Small intestine (tissue), 7 donors: ENCODE data around the gene BLOC1S6. TPM values are rescaled to one million over a fixed set of nuclear protein-coding genes. Genes with fewer than 3 reads are reported as not detected.
A peak's percentile ranks its signal among the peaks of the same experiment; 100 is the strongest.

Source experiments
- DNase-seq, 2 donors: peaks; one replicate each; pipeline versions ENCODE4 v3.0.0 to v3.0.0-alpha.2; 2013
- FAIRE-seq: peaks from 2 replicates; lab custom pipeline; 2012; peaks lifted over from hg19 to GRCh38; lab: Jason Lieb, UNC
- H3K27ac ChIP-seq, 3 donors: one replicate each; pipeline ENCODE4 v1.5.1; 2013; ENCODE audit warnings: low read length in 2 of 3, mild to moderate bottlenecking in 2 of 3, control low read depth in 1 of 3, inconsistent platforms in 1 of 3, low read depth in 1 of 3, moderate library complexity in 1 of 3
- H3K27me3 ChIP-seq, 3 donors: one replicate each; pipeline ENCODE4 v1.6.1; 2013; ENCODE audit warnings: low read length in 3 of 3, inconsistent platforms in 1 of 3; ENCODE audit not compliant: control insufficient read depth in 3 of 3, insufficient read depth in 3 of 3
- H3K36me3 ChIP-seq, 3 donors: one replicate each; pipeline ENCODE4 v1.6.1; 2013; ENCODE audit warnings: low read length in 3 of 3, inconsistent platforms in 1 of 3, low read depth in 1 of 3, mild to moderate bottlenecking in 1 of 3, moderate library complexity in 1 of 3; ENCODE audit not compliant: control insufficient read depth in 3 of 3, insufficient read depth in 2 of 3
- H3K4me1 ChIP-seq, 3 donors: one replicate each; pipeline ENCODE4 v1.6.1; 2013; ENCODE audit warnings: low read length in 2 of 3, inconsistent platforms in 1 of 3, low read depth in 1 of 3, mild to moderate bottlenecking in 1 of 3, moderate library complexity in 1 of 3; ENCODE audit not compliant: control insufficient read depth in 3 of 3, insufficient read depth in 2 of 3
- H3K4me3 ChIP-seq, 3 donors: one replicate each; pipeline ENCODE4 v1.5.1; 2013; ENCODE audit warnings: low read length in 3 of 3, control low read depth in 1 of 3, inconsistent platforms in 1 of 3, low read depth in 1 of 3, mild to moderate bottlenecking in 1 of 3, moderate library complexity in 1 of 3
- H3K9me3 ChIP-seq, 2 donors: one replicate each; pipeline ENCODE4 v1.6.1; 2013; ENCODE audit warnings: low read depth in 1 of 2, low read length in 1 of 2; ENCODE audit not compliant: control insufficient read depth in 2 of 2, insufficient read depth in 1 of 2
- WGBS, 3 donors: extraction: QIAGEN DNeasy Blood & Tissue Kit; methylation state at CpG; one replicate each; pipeline ENCODE4 v1.1.7; 2013; 5-methylcytosine and 5-hydroxymethylcytosine counted together
- polyA plus RNA-seq, 4 donors: library from polyadenylated mRNA; stranded (reverse) in 3 of 4; unstranded in 1 of 4; fragments of 200-250 nt in 3 of 4; fragments of 120-200 nt in 1 of 4; gene quantifications; one replicate each; pipeline versions ENCODE4 v1.2.1 to v1.2.3, GENCODE V29; 2013
- donor health status: healthy with polysubstance abuse.
- donor health status: control.
- donor health status: control.
- donor health status: Bipolar disorder and iron deficiency.
- donor health status: healthy.

Gene BLOC1S6
- polyA plus RNA-seq, 4 donors, result 14.3 to 43.0 (median 21.8) TPM

- Histone ChIP-seq H3K9me3 (no peaks in the 10 kb centered on the region), H3K4me1 (peaks cover 19 to 66% (median 41%) of the 10 kb centered on the region in 3 donors), H3K4me3 (no peak overlapping the region), H3K36me3 (no peaks in the 10 kb centered on the region), H3K27ac (peak overlapping the region; percentile 6 to 89 (median 82)), H3K27me3 (no peaks in the 10 kb centered on the region)
- DNase-seq, result peak; percentile 78 to 86
- WGBS, 3 donors, result 4 to 25% (median 12%) methylated on average over 1 of the region's 1 CpG
- no peak for FAIRE-seq
Observed at GRCh38 chr15:45641374-45641781, 54.2 kb downstream of the BLOC1S6 start.

DNA sequence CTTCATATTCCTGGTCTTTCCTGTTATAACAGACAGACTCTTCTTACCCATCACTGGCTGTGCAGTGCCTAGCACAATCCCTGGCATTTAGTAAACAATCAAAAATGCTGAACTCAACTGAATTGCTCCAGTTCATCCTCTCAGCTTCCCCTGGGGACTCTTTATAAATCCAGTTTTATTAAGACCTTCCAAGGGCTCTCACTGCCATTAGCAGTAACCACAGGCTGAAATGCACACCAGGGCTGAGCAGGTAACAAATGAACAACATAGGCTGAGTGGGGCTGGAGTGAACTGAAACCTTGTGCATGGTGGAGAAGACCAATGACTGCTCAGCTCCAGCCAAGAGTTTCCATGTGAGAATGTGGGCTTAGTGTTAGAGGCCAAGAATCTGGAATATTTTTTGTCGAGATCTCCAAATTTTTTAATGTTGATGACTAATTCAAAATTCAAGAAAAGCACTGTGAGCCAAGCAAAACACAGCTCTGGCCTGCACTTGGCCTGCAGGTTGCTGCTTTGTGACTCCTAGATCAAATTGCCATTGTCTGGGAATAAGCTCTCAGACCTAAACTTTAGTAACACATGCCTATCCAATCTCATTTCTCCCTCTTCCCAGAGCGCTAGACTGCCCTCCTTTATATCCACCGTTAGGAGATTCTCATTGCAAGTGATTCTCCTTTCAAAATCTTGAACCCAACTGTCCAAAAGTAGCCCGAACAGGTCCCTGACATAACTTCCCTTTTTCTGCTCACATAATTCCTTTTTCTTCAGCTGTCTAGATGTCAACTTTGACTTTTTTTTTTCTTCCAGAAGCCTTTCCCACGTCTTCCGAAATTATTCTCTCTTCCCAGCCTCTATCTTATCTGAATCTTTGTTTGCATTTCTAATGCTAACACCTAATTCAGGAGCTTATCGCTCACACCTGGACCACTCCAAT lies 55.1 kb downstream of the BLOC1S6 start:
- no peaks in the 10 kb centered on the region for H3K27me3 ChIP-seq
- H3K4me3 ChIP-seq, result no peak overlapping the region
- FAIRE-seq (no peak), DNase-seq (no peak)
- peak overlapping the region; percentile 21 to 89 (median 82) for H3K27ac ChIP-seq
- H3K4me1 ChIP-seq, result peaks cover 15 to 64% (median 35%) of the 10 kb centered on the region in 3 donors
- no peaks in the 10 kb centered on the region for H3K9me3 ChIP-seq
- H3K36me3 ChIP-seq, result no peaks in the 10 kb centered on the region
- whole genome bisulfite sequencing, 3 donors, result 52 to 67% (median 64%) methylated on average over 7 of the region's 7 CpGs

- Histone ChIP-seq H3K36me3 (no peaks in the 10 kb centered on the region), H3K9me3 (no peaks in the 10 kb centered on the region), H3K4me3 (no peak overlapping the region), H3K27ac (no peak overlapping the region), H3K4me1 (peaks cover 13 to 54% (median 24%) of the 10 kb centered on the region in 3 donors), H3K27me3 (no peaks in the 10 kb centered on the region)
- DNase-seq (no peak), FAIRE-seq (no peak)
- 57 to 95% (median 89%) methylated on average over 2 of the region's 2 CpGs for WGBS, 3 donors
Observed at GRCh38 chr15:45644437-45644836, 57.3 kb downstream of the BLOC1S6 start.

GRCh38 chr15:45645026-45645980 lies 58.1 kb downstream of the BLOC1S6 start:
- FAIRE-seq (no peak), DNase-seq (peak in 1 of 2 donors; percentile 56)
- H3K9me3 ChIP-seq, result no peaks in the 10 kb centered on the region

DNA sequence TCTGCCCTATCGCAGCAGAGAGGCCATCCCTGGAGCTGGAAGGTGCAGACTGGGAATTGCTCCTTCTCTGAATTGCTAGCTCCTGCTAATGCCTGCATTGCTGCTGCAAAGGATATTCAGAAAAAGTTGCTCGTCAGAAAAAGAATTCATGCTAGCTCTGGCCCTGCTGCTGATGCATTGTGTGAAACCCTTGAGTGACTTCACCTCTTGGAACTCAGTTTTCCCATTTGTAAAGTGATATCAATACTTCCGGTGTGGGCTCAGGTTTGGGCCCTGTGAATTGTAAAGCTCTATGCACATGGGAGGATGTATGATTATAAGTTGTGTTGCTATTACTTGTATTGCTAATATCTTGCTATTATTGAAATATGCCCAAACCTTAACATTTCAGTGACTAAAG lies 59.0 kb downstream of the BLOC1S6 start:
- H3K4me3 ChIP-seq, result no peak overlapping the region
- H3K4me1 ChIP-seq, result peaks cover 9 to 42% (median 22%) of the 10 kb centered on the region in 3 donors
- 81 to 86% (median 83%) methylated on average over 3 of the region's 3 CpGs for WGBS, 3 donors
- H3K9me3 ChIP-seq, result no peaks in the 10 kb centered on the region
- H3K27me3 ChIP-seq, result no peaks in the 10 kb centered on the region
- peak overlapping the region in 2 of 3 donors; percentile 4 to 49 for H3K27ac ChIP-seq
- FAIRE-seq (no peak), DNase-seq (no peak)
- H3K36me3 ChIP-seq, result peaks cover 0 to 3% (median 0%) of the 10 kb centered on the region in 3 donors

More at GRCh38 chr15:45645026-45645980, 58.1 kb downstream of the BLOC1S6 start:
- 73 to 83% (median 78%) methylated on average over 9 of the region's 9 CpGs for WGBS, 3 donors
- H3K27me3 ChIP-seq, result no peaks in the 10 kb centered on the region
- H3K4me3 ChIP-seq, result no peak overlapping the region
- no peaks in the 10 kb centered on the region for H3K36me3 ChIP-seq
- peak overlapping the region in 2 of 3 donors; percentile 48 to 49 for H3K27ac ChIP-seq
- H3K4me1 ChIP-seq, result peaks cover 11 to 48% (median 22%) of the 10 kb centered on the region in 3 donors

DNA sequence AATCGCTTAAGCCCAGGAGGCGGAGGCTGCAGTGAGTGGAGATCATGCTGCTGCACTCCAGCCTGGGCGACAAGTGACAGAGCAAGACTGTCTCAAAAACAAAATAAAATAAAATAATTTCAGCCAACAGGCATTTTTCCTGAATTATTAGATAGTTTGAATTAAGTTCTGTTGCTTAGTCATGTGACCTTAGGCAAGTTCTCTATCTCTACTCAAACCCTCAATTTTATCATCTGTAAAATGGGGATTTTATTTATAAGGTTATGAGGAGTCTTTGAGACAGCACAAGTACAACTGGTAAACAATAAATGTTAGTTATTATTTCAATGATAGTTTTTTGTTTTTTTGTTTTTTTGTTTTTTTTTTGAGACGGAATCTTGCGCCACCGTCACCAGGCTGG lies 60.6 kb downstream of the BLOC1S6 start:
- no peak for DNase-seq
- no peak for FAIRE-seq
- no peak overlapping the region for H3K4me3 ChIP-seq
- no peaks in the 10 kb centered on the region for H3K9me3 ChIP-seq
- peaks cover 0 to 6% (median 0%) of the 10 kb centered on the region in 3 donors for H3K36me3 ChIP-seq
- H3K4me1 ChIP-seq, result peaks cover 2 to 29% (median 14%) of the 10 kb centered on the region in 3 donors
- WGBS, 3 donors, result 96 to 97% (median 96%) methylated on average over 6 of the region's 6 CpGs
- no peak overlapping the region for H3K27ac ChIP-seq
- H3K27me3 ChIP-seq, result no peaks in the 10 kb centered on the region

DNA sequence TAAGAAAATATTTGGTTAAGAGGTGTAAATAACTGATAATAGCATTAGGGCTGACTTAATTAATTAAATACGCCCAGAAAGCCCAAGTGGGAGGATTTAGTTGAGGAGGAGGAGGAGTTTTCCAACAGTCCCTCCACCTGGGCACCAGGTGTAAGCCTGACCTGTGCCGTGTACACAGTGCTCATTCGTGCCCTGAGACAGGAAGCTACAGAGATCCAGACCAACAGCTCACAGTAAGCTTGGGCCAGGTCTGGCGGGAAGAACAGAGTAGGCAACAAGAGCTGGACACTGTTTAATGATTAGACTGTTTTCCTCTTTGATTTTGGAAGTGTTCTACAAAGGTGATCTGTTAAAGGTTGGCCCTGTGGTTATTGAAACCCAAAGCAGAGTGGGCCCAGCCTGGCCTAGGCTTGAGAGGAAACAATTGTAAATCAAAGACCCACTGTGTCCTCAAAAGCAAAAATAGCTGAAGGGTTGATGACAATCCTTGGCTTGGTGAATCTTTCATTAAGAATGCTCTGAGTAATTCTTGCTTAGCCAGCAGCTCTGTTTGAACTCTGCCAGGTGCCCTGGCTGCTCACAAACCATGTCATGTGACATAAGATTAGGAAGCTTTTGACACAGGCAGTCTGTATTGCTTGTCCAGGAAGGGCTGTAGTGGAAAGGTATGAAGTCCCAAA lies 61.5 kb downstream of the BLOC1S6 start:
- H3K9me3 ChIP-seq, result no peaks in the 10 kb centered on the region

More for the DNA sequence above, 61.5 kb downstream of the BLOC1S6 start:
- DNase-seq (peak; percentile 75 to 83), FAIRE-seq (no peak)
- H3K4me3 ChIP-seq, result no peak overlapping the region
- WGBS, 3 donors, result 19 to 61% (median 35%) methylated on average over 4 of the region's 4 CpGs
- H3K27ac ChIP-seq, result peak overlapping the region; percentile 17 to 80 (median 30)
- peaks cover 0 to 6% (median 0%) of the 10 kb centered on the region in 3 donors for H3K36me3 ChIP-seq
- peaks cover 0 to 27% (median 20%) of the 10 kb centered on the region in 3 donors for H3K4me1 ChIP-seq
- no peaks in the 10 kb centered on the region for H3K27me3 ChIP-seq
